SK-N-SH (cell line): ENCODE results near the gene FAM81A. TPM values are rescaled to one million over a fixed set of nuclear protein-coding genes. Genes with fewer than 3 reads are reported as not detected.

Experiments used
- CHD2 ChIP-seq: fragments of 150-350 bp; IDR thresholded peaks from 2 replicates; pipeline ENCODE4 v1.6.1; 2018; ENCODE audit warnings: low read length; ENCODE audit not compliant: partially characterized antibody
- ELF1 ChIP-seq: IDR thresholded peaks from 2 replicates; pipeline ENCODE4 v1.4.0; 2012
- EZH2phosphoT487 ChIP-seq: fragments of 200-600 bp; sonication (generic); IDR thresholded peaks from 2 replicates; pipeline ENCODE4 v1.6.1; 2017; ENCODE audit warnings: low read depth, mixed run types, mild to moderate bottlenecking, antibody characterized with exemption, moderate library complexity, borderline replicate concordance
- FOSL2 ChIP-seq: IDR thresholded peaks from 2 replicates; pipeline ENCODE4 v1.4.0; 2012; ENCODE audit warnings: low read depth, mild to moderate bottlenecking, moderate library complexity, borderline replicate concordance
- FOXJ3 ChIP-seq: sonication (generic); formaldehyde crosslinking; IDR thresholded peaks from 2 replicates; pipeline ENCODE4 v1.5.1; 2020; ENCODE audit warnings: mild to moderate bottlenecking, missing genetic modification reagents
- GABPA ChIP-seq: IDR thresholded peaks from 2 replicates; pipeline ENCODE4 v1.4.0; 2012; ENCODE audit warnings: low read depth, mild to moderate bottlenecking
- IRF3 ChIP-seq: fragments of 150-350 bp; IDR thresholded peaks from 2 replicates; pipeline ENCODE4 v1.6.1; 2016; ENCODE audit warnings: mild to moderate bottlenecking, low read depth, low read length
- MEF2A ChIP-seq: IDR thresholded peaks from 2 replicates; pipeline ENCODE4 v1.4.0; 2012; ENCODE audit warnings: low read depth, borderline replicate concordance
- MXI1 ChIP-seq: IDR thresholded peaks from 2 replicates; pipeline ENCODE4 v1.6.1; 2012; ENCODE audit warnings: mild to moderate bottlenecking, low read depth, low read length, improper control_type of control experiment
- NFIC ChIP-seq: IDR thresholded peaks from 2 replicates; pipeline ENCODE4 v1.4.0; 2012; ENCODE audit warnings: borderline replicate concordance
- POLR2AphosphoS5 ChIP-seq: IDR thresholded peaks from 2 replicates; pipeline ENCODE4 v1.6.1; 2012; ENCODE audit warnings: low read depth, low read length
- RAD21 ChIP-seq: IDR thresholded peaks from 2 replicates; pipeline ENCODE4 v1.6.1; 2012; ENCODE audit warnings: mild to moderate bottlenecking, low read length
- REST ChIP-seq: IDR thresholded peaks from 2 replicates; pipeline ENCODE4 v1.6.1; 2012; ENCODE audit warnings: mild to moderate bottlenecking, low read depth, low read length, moderate library complexity
- RXRA ChIP-seq: IDR thresholded peaks from 2 replicates; pipeline ENCODE4 v1.4.0; 2012; ENCODE audit warnings: low read depth, mild to moderate bottlenecking, borderline replicate concordance
- SIN3A ChIP-seq: IDR thresholded peaks from 2 replicates; pipeline ENCODE4 v1.6.1; 2012; ENCODE audit warnings: low read depth, mild to moderate bottlenecking, low read length, moderate library complexity, borderline replicate concordance
- SMC3 ChIP-seq: IDR thresholded peaks from 2 replicates; pipeline ENCODE4 v1.6.1; 2012; ENCODE audit warnings: low read depth, low read length, improper control_type of control experiment
- TAF1 ChIP-seq: IDR thresholded peaks from 2 replicates; pipeline ENCODE4 v1.6.1; 2012; ENCODE audit warnings: low read depth, mild to moderate bottlenecking, low read length, moderate library complexity, borderline replicate concordance
- TCF12 ChIP-seq: IDR thresholded peaks from 2 replicates; pipeline ENCODE4 v1.4.0; 2012
- TEAD4 ChIP-seq: IDR thresholded peaks from 2 replicates; pipeline ENCODE4 v1.4.0; 2012; ENCODE audit warnings: mild to moderate bottlenecking, borderline replicate concordance; ENCODE audit not compliant: insufficient read depth
- USF1 ChIP-seq: IDR thresholded peaks from 2 replicates; pipeline ENCODE4 v1.4.0; 2012; ENCODE audit warnings: low read depth, borderline replicate concordance
- USF2 ChIP-seq: fragments of 150-350 bp; IDR thresholded peaks from 2 replicates; pipeline ENCODE4 v1.6.1; 2017; ENCODE audit warnings: antibody characterized with exemption, low read length, low read depth, borderline replicate concordance
- ZBTB33 ChIP-seq: IDR thresholded peaks from 2 replicates; pipeline ENCODE4 v1.4.0; 2012; ENCODE audit warnings: low read depth, borderline replicate concordance
- polyA plus RNA-seq, 3 experiments: library from polyadenylated mRNA; depleted of rRNA; stranded (reverse); fragments of >200 nt; gene quantifications; 2 replicates each; pipeline ENCODE4 v1.2.3, GENCODE V29; 2012

FAM81A gene
- polyA plus RNA-seq, 1 of the 3 experiments (the other 2 are of a cell fraction) = 1.1 TPM

GRCh38 chr15:59492389-59493377 lies 54.7 kb downstream of the FAM81A start (continued):
- no peak for TF ChIP-seq REST
- TF ChIP-seq POLR2AphosphoS5 = no peak
- TF ChIP-seq SIN3A = no peak
- no peak for TF ChIP-seq RXRA
- no peak for TF ChIP-seq FOSL2
- no peak for TF ChIP-seq ZBTB33
- no peak for TF ChIP-seq IRF3
- peak; percentile 97 for TF ChIP-seq SMC3
- TF ChIP-seq FOXJ3 (CRISPR knock-in tag) = no peak
- no peak; the same call in 1 of the 2 replicates for TF ChIP-seq USF2
- TF ChIP-seq TAF1 = no peak
- TF ChIP-seq USF1 = no peak
- TF ChIP-seq NFIC = no peak
- TF ChIP-seq ELF1 = no peak
- TF ChIP-seq RAD21 = peak; percentile 99
- TF ChIP-seq CHD2 = no peak
- no peak for TF ChIP-seq MXI1
- TF ChIP-seq TCF12 = no peak
- TF ChIP-seq TEAD4 = no peak
- TF ChIP-seq EZH2phosphoT487 = no peak
- peak; percentile 51; the same call in 1 of the 2 replicates for TF ChIP-seq MEF2A
- TF ChIP-seq GABPA = no peak
